HCT116 (cell line): Measurements from ENCODE around the gene PPT2. TPM values are rescaled to one million over a fixed set of nuclear protein-coding genes. Genes with fewer than 3 reads are reported as not detected.

Source experiments
- ATAC-seq: fragments of 200-7000 bp; cut with Tn5 transposase; 2 replicates; pipeline ENCODE4 v1.9.1; 2020; ENCODE audit warnings: mild to moderate bottlenecking, moderate library complexity
- BruUV-seq: library from RNA; stranded (reverse); fragments of 400-500 nt; replicated peaks from 2 replicates; lab custom pipeline; 2021; lab: Mats Ljungman, UMichigan
- CTCF ChIA-PET: fragments of 300-600 bp; sonication (Branson Sonifier 250); formaldehyde crosslinking; loops from one replicate; lab custom pipeline; 2021; ENCODE audit warnings: antibody characterized with exemption; lab: Charles Lee
- POLR2A ChIA-PET: fragments of 300-600, 350-600 bp; sonication (Branson Sonifier 250); formaldehyde crosslinking; loops from one replicate; lab custom pipeline; 2021; ENCODE audit warnings: antibody characterized with exemption; lab: Charles Lee
- RAD21 ChIA-PET, 2 experiments: fragments of 300-600 bp; sonication (Branson Sonifier 250); formaldehyde crosslinking; loops; one replicate each; lab custom pipeline; 2023; ENCODE audit warnings: low total read pairs in 2 of 2; ENCODE audit not compliant: uncharacterized antibody in 2 of 2, unreplicated experiment in 2 of 2, low non-redundant PET in 1 of 2; lab: Charles Lee
- DNase-seq: peaks from one replicate; pipeline ENCODE4 v3.0.0-alpha.2; 2010; ENCODE audit warnings: low read depth, low spot score
- H2AFZ ChIP-seq: fragments of 200-600 bp; shearing (Covaris generic), sonication (generic); 2 replicates; pipeline ENCODE4 v1.6.1; 2017; ENCODE audit warnings: low read depth, mixed run types, mixed read lengths, antibody characterized with exemption, low read length; ENCODE audit not compliant: poor library complexity, severe bottlenecking
- H3K27ac ChIP-seq: 2 replicates; pipeline ENCODE4 v1.5.1; 2012; ENCODE audit warnings: low read depth, low read length
- H3K27me3 ChIP-seq: fragments of 200-600 bp; sonication (generic); 2 replicates; pipeline ENCODE4 v1.6.1; 2016; ENCODE audit warnings: mixed run types, low read length, mixed read lengths; ENCODE audit not compliant: insufficient read depth
- H3K36me3 ChIP-seq, 2 experiments: fragments of 200-500 bp in 1 of 2; fragments of 200-600 bp in 1 of 2; sonication (Bioruptor generic) in 1 of 2; sonication (generic) in 1 of 2; 2 replicates each; pipeline versions ENCODE4 v1.5.1 to v1.6.1; 2014 to 2016; ENCODE audit warnings: low read length in 2 of 2, inconsistent platforms in 1 of 2, mixed read lengths in 1 of 2, mixed run types in 1 of 2; ENCODE audit not compliant: insufficient read depth in 2 of 2, control insufficient read depth in 1 of 2
- H3K4me1 ChIP-seq, 2 experiments: fragments of 200-600 bp in 1 of 2; sonication (generic) in 1 of 2; 2 replicates each; pipeline versions ENCODE4 v1.5.1 to v1.6.1; 2012 to 2017; ENCODE audit warnings: low read length in 2 of 2, inconsistent platforms in 1 of 2, mild to moderate bottlenecking in 1 of 2, mixed read lengths in 1 of 2, mixed run types in 1 of 2, moderate library complexity in 1 of 2; ENCODE audit not compliant: insufficient read depth in 2 of 2, control insufficient read depth in 1 of 2
- H3K4me2 ChIP-seq: fragments of 200-600 bp; sonication (generic); 2 replicates; pipeline ENCODE4 v1.6.1; 2017; ENCODE audit warnings: mixed run types, low read length, mixed read lengths
- H3K4me3 ChIP-seq, 2 experiments: fragments of 200-600 bp in 1 of 2; sonication (generic) in 1 of 2; replicated peaks in 1 of 2; 2 replicates each; pipeline ENCODE4 v1.5.1; 2011 to 2016; ENCODE audit warnings: low read length in 2 of 2, control low read depth in 1 of 2, low read depth in 1 of 2, mild to moderate bottlenecking in 1 of 2, mixed read lengths in 1 of 2, mixed run types in 1 of 2
- H3K79me2 ChIP-seq: fragments of 200-600 bp; sonication (generic); 2 replicates; pipeline ENCODE4 v1.6.1; 2017; ENCODE audit warnings: mild to moderate bottlenecking, mixed run types, low read length, moderate library complexity, mixed read lengths; ENCODE audit not compliant: insufficient read depth
- H3K9ac ChIP-seq: fragments of 200-600 bp; sonication (generic); 2 replicates; pipeline ENCODE4 v1.6.1; 2016; ENCODE audit warnings: low read length, mixed read lengths
- H3K9me2 ChIP-seq: fragments of 200-600 bp; sonication (generic), shearing (Covaris generic); 2 replicates; pipeline ENCODE4 v1.6.1; 2017; ENCODE audit warnings: mixed run types, mild to moderate bottlenecking, moderate library complexity; ENCODE audit not compliant: insufficient read depth
- H3K9me3 ChIP-seq, 2 experiments: fragments of 200-500 bp in 1 of 2; fragments of 200-600 bp in 1 of 2; sonication (Bioruptor generic) in 1 of 2; sonication (generic) in 1 of 2; 2 replicates each; pipeline ENCODE4 v1.6.1; 2014 to 2017; ENCODE audit warnings: low read length in 2 of 2, mixed read lengths in 2 of 2, inconsistent platforms in 1 of 2, low read depth in 1 of 2, mild to moderate bottlenecking in 1 of 2, mixed run types in 1 of 2, moderate library complexity in 1 of 2; ENCODE audit not compliant: control insufficient read depth in 1 of 2, insufficient read depth in 1 of 2
- H4K20me1 ChIP-seq: fragments of 200-600 bp; sonication (generic), shearing (Covaris generic); 2 replicates; pipeline ENCODE4 v1.6.1; 2017; ENCODE audit warnings: mixed run types, mild to moderate bottlenecking, moderate library complexity; ENCODE audit not compliant: insufficient read depth
- ATF3 ChIP-seq: IDR thresholded peaks from 2 replicates; pipeline ENCODE4 v1.6.1; 2012
- EGR1 ChIP-seq: IDR thresholded peaks from 2 replicates; pipeline ENCODE4 v1.6.1; 2012; ENCODE audit warnings: low read depth
- EZH2phosphoT487 ChIP-seq: fragments of 200-600 bp; IDR thresholded peaks from 2 replicates; pipeline ENCODE4 v1.6.1; 2018; ENCODE audit warnings: antibody characterized with exemption, borderline replicate concordance
- POLR2AphosphoS5 ChIP-seq: IDR thresholded peaks from 2 replicates; pipeline ENCODE4 v1.6.1; 2011; ENCODE audit warnings: mild to moderate bottlenecking, low read depth, low read length, moderate library complexity
- SIN3A ChIP-seq: IDR thresholded peaks from 2 replicates; pipeline ENCODE4 v1.6.1; 2012; ENCODE audit warnings: low read depth
- SP1 ChIP-seq: IDR thresholded peaks from 2 replicates; pipeline ENCODE4 v1.6.1; 2012; ENCODE audit warnings: low read depth
- ZBTB33 ChIP-seq: IDR thresholded peaks from 2 replicates; pipeline ENCODE4 v1.6.1; 2011; ENCODE audit warnings: mild to moderate bottlenecking, low read length, moderate library complexity; ENCODE audit not compliant: insufficient replicate concordance; ENCODE audit errors: extremely low read depth
- ZNF274 ChIP-seq: fragments of 200-500 bp; sonication (Bioruptor generic); IDR thresholded peaks from 2 replicates; pipeline ENCODE4 v1.6.1; 2014; ENCODE audit warnings: mild to moderate bottlenecking, low read depth, low read length, inconsistent platforms
- intact Hi-C: fragments of 100-400 bp; cut with micrococcal nuclease; formaldehyde crosslinking; loops from 2 replicates; pipeline ENCODE4 v1.10.0; 2022
- total RNA-seq: library from RNA; stranded (reverse); gene quantifications from one replicate; pipeline ENCODE4 v1.2.1, GENCODE V29; 2021; ENCODE audit not compliant: unreplicated experiment

The PPT2 gene
- total RNA-seq, 1 experiment from 2014 or later, result 21.0 TPM

GRCh38 chr6:32114796-32115195 lies 39.1 kb upstream of the PPT2 start:
- Histone ChIP-seq H3K9me3 (no peaks in the 10 kb centered on the region), H2AFZ (no peak overlapping the region), H3K79me2 (no peaks in the 10 kb centered on the region), H4K20me1 (no peaks in the 10 kb centered on the region), H3K9ac (no peak overlapping the region), H3K27me3 (no peaks in the 10 kb centered on the region), H3K4me3 (no peak overlapping the region), H3K4me1 (peaks cover 0 to 28% of the 10 kb centered on the region in 2 experiments; a peak in 2 of 4 replicates), H3K4me2 (peak overlapping the region; percentile 51), H3K27ac (no peak overlapping the region), H3K36me3 (peaks cover 10 to 15% of the 10 kb centered on the region in 2 experiments; a peak in 3 of 4 replicates), H3K9me2 (no peaks in the 10 kb centered on the region)
- POLR2A ChIA-PET, result no interaction called here
- ATAC-seq (no peak), DNase-seq (no peak)
- CTCF ChIA-PET, result interaction anchor here (1.1 kb wide), 1 partner anchor 13 kb away, joined by 3 read pairs; the partner anchor contains the start of gene ATF6B
- RAD21 ChIA-PET, result no interaction called here
- TF ChIP-seq SIN3A, result no peak
- no peak for TF ChIP-seq ATF3
- no peak for TF ChIP-seq ZBTB33
- no peak for TF ChIP-seq ZNF274
- TF ChIP-seq EGR1, result no peak
- no peak for TF ChIP-seq SP1
- TF ChIP-seq POLR2AphosphoS5, result no peak
- no peak for TF ChIP-seq EZH2phosphoT487
- BruUV-seq, result no TSS peak
- intact Hi-C loops, result loop anchor here (5.0 kb wide), 2 partner anchors 128 to 588 kb away; no protein-coding TSS in a partner anchor
